ENCODE data around the gene PHKB. TPM values are rescaled to one million over a fixed set of nuclear protein-coding genes. Genes with fewer than 3 reads are reported as not detected.

The PHKB gene
- total and polyA plus RNA-seq, 2 donors (not counting 1 experiment from before 2014, with no cell fraction given) = 79.0 to 103 TPM

DNA sequence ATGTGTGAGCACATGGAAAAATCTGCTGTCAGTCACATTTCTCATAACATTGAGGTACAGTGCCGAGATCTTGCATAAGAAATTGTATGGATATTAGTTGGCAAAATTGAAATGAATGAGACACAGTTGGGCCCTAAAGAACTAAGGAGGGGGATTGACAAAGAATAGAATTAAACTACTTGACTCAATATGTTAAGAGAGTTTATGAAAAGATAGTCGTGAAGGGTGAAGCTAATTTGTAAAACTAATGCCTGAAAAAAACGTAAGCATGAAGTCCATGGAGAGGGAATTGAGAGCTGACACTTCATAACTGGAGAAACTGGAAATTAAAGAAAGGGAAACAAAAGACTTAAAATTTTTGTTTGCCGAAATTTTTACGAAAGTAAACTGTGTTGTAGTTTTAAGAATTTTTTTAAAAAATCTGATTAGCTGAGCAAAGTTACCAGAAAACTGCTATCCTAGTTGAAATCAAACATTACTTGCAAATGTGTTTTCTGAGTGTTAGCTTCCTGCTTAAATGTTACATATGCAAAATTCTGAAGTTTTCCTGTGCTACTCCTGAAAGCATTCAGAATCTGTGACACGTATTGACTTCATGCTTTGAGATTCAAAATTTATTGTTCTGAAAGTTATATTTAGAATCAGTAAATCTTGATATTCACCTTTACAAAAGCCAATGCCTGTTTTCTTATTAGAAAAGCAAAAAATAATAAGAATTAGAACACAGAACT is 239.9 kb downstream of the PHKB start:
- no peaks in the 10 kb centered on the region for H3K9me3 ChIP-seq (ENCODE audit: control insufficient read depth, insufficient read depth, low read depth, low read length)
- TF ChIP-seq, protein P1, sequence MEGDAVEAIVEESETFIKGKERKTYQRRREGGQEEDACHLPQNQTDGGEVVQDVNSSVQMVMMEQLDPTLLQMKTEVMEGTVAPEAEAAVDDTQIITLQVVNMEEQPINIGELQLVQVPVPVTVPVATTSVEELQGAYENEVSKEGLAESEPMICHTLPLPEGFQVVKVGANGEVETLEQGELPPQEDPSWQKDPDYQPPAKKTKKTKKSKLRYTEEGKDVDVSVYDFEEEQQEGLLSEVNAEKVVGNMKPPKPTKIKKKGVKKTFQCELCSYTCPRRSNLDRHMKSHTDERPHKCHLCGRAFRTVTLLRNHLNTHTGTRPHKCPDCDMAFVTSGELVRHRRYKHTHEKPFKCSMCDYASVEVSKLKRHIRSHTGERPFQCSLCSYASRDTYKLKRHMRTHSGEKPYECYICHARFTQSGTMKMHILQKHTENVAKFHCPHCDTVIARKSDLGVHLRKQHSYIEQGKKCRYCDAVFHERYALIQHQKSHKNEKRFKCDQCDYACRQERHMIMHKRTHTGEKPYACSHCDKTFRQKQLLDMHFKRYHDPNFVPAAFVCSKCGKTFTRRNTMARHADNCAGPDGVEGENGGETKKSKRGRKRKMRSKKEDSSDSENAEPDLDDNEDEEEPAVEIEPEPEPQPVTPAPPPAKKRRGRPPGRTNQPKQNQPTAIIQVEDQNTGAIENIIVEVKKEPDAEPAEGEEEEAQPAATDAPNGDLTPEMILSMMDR (conservative IDR thresholded peaks at IDR 0.05 in 1 of 2, IDR thresholded peaks at IDR 0.05 in 1 of 2; ENCODE audit: low read depth in 1 of 2, low read length in 2 of 2) = no peak
- TF ChIP-seq EZH2 (IDR thresholded peaks at IDR 0.05; ENCODE audit: low read length, missing control alignments) = no peak
- DNase-seq (ENCODE audit: low read depth in 2 of 2) = no peak
- H3K27ac ChIP-seq (ENCODE audit: insufficient read depth, low read length) = no peak overlapping the region
- no peak overlapping the region for H3K4me2 ChIP-seq (ENCODE audit: extremely low read depth, insufficient read depth, low read length)
- no peak overlapping the region for H3K4me3 ChIP-seq (replicated peaks in 1 of 4; ENCODE audit: control extremely low read depth in 1 of 4, insufficient read depth in 1 of 4, low read depth in 3 of 4, low read length in 4 of 4)
- no peaks in the 10 kb centered on the region for H3K4me1 ChIP-seq (ENCODE audit: control insufficient read depth, extremely low read depth, insufficient read depth, low read length)
- no peaks in the 10 kb centered on the region for H4K20me1 ChIP-seq (ENCODE audit: control insufficient read depth, extremely low read depth, insufficient read depth, low read length)
- H3K36me3 ChIP-seq (ENCODE audit: control insufficient read depth, insufficient read depth, low read length) = no peaks in the 10 kb centered on the region
- H2AFZ ChIP-seq (ENCODE audit: low read length) = no peak overlapping the region
- H3K9ac ChIP-seq (ENCODE audit: insufficient read depth, low read length) = no peak overlapping the region
- no peaks in the 10 kb centered on the region for H3K27me3 ChIP-seq (ENCODE audit: control insufficient read depth, insufficient read depth, low read length)
- no peaks in the 10 kb centered on the region for H3K79me2 ChIP-seq (ENCODE audit: control insufficient read depth, insufficient read depth, low read length)

GRCh38 chr16:47705266-47705665 is 244.1 kb downstream of the PHKB start:
- Histone ChIP-seq H3K79me2 (ENCODE audit: control insufficient read depth, insufficient read depth, low read length) (no peaks in the 10 kb centered on the region), H3K9me3 (ENCODE audit: control insufficient read depth, insufficient read depth, low read depth, low read length) (no peaks in the 10 kb centered on the region), H3K4me1 (ENCODE audit: control insufficient read depth, extremely low read depth, insufficient read depth, low read length) (no peaks in the 10 kb centered on the region), H3K4me2 (ENCODE audit: extremely low read depth, insufficient read depth, low read length) (no peak overlapping the region), H3K27me3 (ENCODE audit: control insufficient read depth, insufficient read depth, low read length) (no peaks in the 10 kb centered on the region), H4K20me1 (ENCODE audit: control insufficient read depth, extremely low read depth, insufficient read depth, low read length) (no peaks in the 10 kb centered on the region), H3K36me3 (ENCODE audit: control insufficient read depth, insufficient read depth, low read length) (no peaks in the 10 kb centered on the region), H3K9ac (ENCODE audit: insufficient read depth, low read length) (no peak overlapping the region), H2AFZ (ENCODE audit: low read length) (no peak overlapping the region), H3K27ac (ENCODE audit: insufficient read depth, low read length) (no peak overlapping the region), H3K4me3 (replicated peaks in 1 of 4; ENCODE audit: control extremely low read depth in 1 of 4, insufficient read depth in 1 of 4, low read depth in 3 of 4, low read length in 4 of 4) (no peak overlapping the region)
- peak in 1 of 2 donors; percentile 24 for DNase-seq (ENCODE audit: low read depth in 2 of 2)
- no peak for TF ChIP-seq EZH2 (IDR thresholded peaks at IDR 0.05; ENCODE audit: low read length, missing control alignments)
- TF ChIP-seq, protein P1 (conservative IDR thresholded peaks at IDR 0.05 in 1 of 2, IDR thresholded peaks at IDR 0.05 in 1 of 2; ENCODE audit: low read depth in 1 of 2, low read length in 2 of 2) = no peak

DNA sequence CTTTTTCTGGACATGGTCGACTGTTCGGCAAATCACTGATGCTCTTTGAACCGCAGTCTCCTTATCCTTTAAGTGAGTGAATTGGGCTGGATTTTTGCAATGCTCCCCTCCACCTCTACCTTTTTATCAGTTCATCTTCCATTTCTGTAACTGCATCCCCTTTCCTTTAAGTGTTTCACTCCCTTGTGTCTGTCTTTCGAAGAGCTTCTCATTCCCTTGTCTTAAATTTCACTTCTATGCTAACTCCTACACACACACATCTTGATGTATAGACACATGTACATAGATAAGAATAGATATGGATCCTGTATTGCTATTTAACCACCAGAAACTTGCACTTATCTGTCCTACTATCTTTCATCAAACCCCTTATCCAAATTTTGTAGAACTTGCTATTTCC is 250.7 kb downstream of the PHKB start:
- Histone ChIP-seq H3K9ac (ENCODE audit: insufficient read depth, low read length) (no peak overlapping the region), H4K20me1 (ENCODE audit: control insufficient read depth, extremely low read depth, insufficient read depth, low read length) (no peaks in the 10 kb centered on the region), H3K27me3 (ENCODE audit: control insufficient read depth, insufficient read depth, low read length) (no peaks in the 10 kb centered on the region), H3K4me1 (ENCODE audit: control insufficient read depth, extremely low read depth, insufficient read depth, low read length) (no peaks in the 10 kb centered on the region), H3K4me2 (ENCODE audit: extremely low read depth, insufficient read depth, low read length) (no peak overlapping the region), H2AFZ (ENCODE audit: low read length) (no peak overlapping the region), H3K36me3 (ENCODE audit: control insufficient read depth, insufficient read depth, low read length) (no peaks in the 10 kb centered on the region), H3K27ac (ENCODE audit: insufficient read depth, low read length) (no peak overlapping the region), H3K79me2 (ENCODE audit: control insufficient read depth, insufficient read depth, low read length) (no peaks in the 10 kb centered on the region), H3K4me3 (replicated peaks in 1 of 4; ENCODE audit: control extremely low read depth in 1 of 4, insufficient read depth in 1 of 4, low read depth in 3 of 4, low read length in 4 of 4) (no peak overlapping the region), H3K9me3 (ENCODE audit: control insufficient read depth, insufficient read depth, low read depth, low read length) (no peaks in the 10 kb centered on the region)
- no peak for TF ChIP-seq EZH2 (IDR thresholded peaks at IDR 0.05; ENCODE audit: low read length, missing control alignments)
- TF ChIP-seq, protein P1 (conservative IDR thresholded peaks at IDR 0.05 in 1 of 2, IDR thresholded peaks at IDR 0.05 in 1 of 2; ENCODE audit: low read depth in 1 of 2, low read length in 2 of 2) = no peak
- DNase-seq (ENCODE audit: low read depth in 2 of 2) = no peak
